Suppressor macrophage treated with lipopolysaccharide for 4 hours (primary cell): ENCODE measurements around the gene IVD.
A peak's percentile ranks its signal among the peaks of the same experiment; 100 is the strongest.

Experiments
- DNase-seq: peaks from one replicate; pipeline ENCODE4 v3.0.0-alpha.2; 2020

The IVD gene

DNA sequence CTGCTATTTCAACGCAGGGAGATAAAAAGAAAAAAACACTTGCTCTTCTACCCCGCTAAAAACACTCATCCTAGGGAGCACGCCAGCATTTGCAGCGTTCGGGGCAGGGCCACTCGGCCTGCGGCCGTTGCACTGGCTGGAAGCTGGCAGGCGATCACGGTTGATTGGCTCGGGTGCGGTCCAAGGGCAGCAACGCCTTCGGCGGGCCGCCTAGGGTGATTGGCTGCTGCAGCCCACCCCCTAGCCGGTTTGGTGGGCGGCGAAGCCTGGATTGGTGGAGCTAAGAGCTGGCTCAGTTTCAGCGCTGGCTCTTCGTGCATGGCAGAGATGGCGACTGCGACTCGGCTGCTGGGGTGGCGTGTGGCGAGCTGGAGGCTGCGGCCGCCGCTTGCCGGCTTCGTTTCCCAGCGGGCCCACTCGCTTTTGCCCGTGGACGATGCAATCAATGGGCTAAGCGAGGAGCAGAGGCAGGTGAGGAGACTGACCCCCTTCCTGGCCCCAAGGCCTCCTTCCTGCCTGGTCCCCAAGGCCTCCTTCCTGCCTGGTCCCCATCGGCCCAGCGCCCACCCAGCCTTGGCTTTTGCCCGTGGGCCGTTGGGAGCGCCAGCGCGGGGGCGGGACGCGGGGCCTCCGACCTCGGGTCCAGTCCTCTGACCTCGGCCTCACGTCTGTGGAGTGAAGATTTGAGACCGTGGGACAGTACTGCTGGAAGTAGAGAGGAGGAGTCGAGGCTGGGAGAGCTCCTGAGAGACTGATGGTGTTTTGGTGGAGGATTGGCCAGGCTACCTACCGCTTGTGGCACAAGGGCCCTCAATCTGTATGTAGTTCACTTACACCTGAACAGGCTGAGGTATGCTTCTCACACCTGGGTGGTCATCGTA is at the start of gene IVD:
IVD (plus strand) TSS at position 295 of the 881 bp plus-strand sequence; CDS start at position 328, 33 bp downstream.
- peak; percentile 96 for DNase-seq

GRCh38 chr15:40355976-40356585 is 49.5 kb upstream of the IVD start:
- no peak for DNase-seq

GRCh38 chr15:40357246-40357645 is 48.3 kb upstream of the IVD start:
- DNase-seq = no peak

GRCh38 chr15:40357723-40358470 is 47.7 kb upstream of the IVD start, which contains the start of gene DISP2:
Gene DISP2 (plus strand): TSS chr15:40358219. CDS start chr15:40358322, 103 bp downstream.
- DNase-seq = peak; percentile 95

GRCh38 chr15:40358471-40359353 is 46.9 kb upstream of the IVD start:
- DNase-seq = no peak

- no peak for DNase-seq
Observed at GRCh38 chr15:40360015-40360414, 45.6 kb upstream of the IVD start.

GRCh38 chr15:40361640-40362039 is 44.0 kb upstream of the IVD start:
- DNase-seq = no peak

DNA sequence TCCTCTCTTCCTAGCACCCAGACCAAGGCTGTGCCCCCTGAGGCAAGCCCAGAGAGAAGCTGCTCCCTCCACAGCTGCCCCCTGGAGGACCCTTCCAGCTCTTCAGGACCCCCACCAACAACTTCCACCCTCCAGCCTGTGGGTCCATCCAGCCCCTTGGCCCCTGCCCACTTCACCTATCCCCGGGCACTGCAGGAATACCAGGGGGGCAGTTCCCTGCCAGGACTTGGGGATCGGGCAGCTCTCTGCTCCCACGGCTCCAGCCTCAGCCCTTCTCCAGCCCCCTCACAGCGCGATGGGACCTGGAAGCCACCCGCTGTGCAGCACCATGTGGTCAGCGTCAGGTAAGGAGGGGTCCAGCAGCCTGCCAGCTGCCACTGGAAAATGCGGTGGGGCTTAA is 42.0 kb upstream of the IVD start:
- DNase-seq = no peak

DNA sequence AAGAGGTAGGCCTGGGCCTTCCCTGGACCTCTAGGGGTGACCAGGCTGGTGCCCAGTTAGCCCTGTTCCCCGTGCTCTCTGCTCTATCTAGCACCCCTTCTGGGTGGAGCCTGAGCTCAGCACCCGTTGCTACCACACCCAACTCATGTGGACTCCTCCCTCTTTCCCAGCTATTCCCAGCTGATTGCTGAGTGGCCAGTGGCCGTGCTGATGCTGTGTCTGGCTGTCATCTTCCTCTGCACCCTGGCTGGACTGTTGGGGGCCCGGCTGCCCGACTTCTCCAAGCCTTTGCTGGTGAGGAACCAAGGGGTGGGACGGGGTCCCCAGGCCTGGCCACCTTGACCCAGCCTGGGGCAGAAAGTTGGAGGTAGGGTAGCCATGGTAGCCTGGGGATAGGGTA is 41.3 kb upstream of the IVD start:
- no peak for DNase-seq

DNA sequence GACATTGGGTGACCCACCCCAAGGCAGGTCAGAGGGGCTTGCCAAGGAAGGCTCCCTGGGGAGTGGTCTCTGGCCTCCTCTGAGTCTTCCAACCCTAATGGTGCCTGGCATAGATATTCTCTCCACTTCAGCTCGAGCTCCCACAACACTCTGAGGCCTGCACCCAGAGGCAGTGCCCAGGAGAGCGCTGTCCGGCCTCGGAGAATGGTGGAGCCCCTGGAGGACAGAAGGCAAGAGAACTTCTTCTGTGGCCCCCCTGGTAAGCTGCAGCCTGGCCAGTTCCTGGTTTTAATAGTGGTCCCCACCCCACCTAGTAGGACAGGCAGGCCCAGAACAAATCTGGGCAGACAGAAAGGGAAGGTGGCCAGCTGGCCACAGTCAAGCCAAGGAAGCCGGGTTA is 40.6 kb upstream of the IVD start:
- DNase-seq = no peak

DNA sequence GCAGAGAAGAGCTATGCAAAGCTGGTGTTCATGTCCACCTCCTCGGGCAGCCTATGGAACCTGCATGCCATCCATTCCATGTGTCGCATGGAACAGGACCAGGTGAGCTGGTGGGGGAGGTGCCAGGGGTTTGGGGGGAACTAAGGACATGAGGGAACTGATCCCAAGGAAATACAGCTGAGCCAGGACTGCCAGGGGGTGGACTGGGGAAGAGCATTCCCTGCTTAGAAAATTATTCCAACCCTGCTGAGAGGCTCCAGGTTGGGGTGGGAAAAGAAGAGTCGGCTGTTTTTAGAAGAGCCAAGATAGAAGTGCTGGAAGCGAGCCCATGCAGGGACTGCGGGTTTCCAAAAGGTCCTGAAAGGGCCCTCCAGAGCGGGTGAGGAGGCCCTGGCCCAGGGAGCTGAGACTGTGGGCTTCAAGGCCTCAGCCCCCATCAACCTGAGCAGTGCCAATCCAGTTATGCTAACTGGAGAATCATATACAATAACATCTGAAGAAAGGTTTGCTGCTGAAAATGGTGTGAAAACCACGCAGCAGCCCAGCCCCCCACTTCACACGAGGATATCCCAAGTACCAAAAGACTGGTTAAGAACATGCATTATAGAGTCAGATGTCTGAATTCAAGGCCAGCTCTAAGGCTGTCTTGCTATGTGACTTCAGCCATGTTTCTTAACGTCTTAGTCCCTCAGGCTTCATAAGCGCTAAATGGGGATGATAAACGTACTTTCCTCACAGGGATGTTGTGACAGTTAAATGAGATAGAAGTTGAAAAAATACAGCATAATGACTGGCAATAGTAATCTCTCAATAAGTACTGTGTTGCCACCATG is 39.8 kb upstream of the IVD start:
- DNase-seq = no peak

GRCh38 chr15:40366457-40367370 is 38.9 kb upstream of the IVD start:
- no peak for DNase-seq

DNA sequence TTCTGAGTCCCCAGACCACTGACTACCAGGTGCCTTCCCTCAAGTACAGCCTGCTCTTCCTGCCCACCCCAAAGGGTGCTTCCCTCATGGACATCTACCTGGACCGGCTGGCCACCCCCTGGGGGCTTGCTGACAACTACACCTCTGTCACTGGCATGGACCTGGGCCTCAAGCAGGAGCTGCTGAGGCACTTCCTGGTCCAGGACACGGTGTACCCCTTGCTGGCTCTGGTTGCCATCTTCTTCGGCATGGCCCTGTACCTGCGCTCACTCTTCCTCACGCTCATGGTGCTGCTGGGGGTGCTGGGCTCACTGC is 38.3 kb upstream of the IVD start:
- DNase-seq = no peak

DNA sequence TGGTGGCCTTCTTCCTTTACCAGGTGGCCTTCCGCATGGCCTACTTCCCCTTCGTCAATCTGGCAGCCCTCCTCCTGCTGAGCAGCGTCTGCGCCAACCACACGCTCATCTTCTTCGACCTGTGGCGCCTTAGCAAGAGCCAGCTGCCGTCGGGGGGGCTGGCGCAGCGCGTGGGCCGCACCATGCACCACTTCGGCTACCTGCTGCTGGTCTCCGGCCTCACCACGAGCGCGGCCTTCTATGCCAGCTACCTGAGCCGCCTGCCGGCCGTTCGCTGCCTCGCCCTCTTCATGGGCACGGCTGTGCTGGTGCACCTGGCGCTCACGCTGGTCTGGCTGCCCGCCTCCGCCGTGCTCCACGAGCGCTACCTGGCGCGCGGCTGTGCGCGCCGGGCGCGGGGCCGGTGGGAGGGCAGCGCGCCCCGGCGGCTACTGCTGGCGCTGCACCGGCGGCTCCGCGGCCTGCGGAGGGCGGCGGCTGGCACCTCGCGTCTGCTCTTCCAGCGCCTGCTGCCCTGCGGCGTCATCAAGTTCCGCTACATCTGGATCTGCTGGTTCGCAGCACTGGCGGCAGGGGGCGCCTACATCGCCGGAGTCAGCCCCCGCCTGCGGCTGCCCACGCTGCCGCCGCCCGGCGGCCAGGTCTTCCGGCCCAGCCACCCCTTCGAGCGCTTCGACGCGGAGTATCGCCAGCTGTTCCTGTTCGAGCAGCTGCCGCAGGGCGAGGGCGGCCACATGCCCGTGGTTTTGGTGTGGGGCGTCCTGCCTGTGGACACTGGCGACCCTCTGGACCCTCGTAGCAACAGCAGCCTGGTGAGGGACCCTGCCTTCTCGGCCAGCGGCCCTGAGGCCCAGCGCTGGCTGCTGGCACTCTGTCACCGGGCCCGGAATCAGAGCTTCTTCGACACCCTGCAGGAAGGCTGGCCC is 37.6 kb upstream of the IVD start:
- DNase-seq = peak; percentile 92

GRCh38 chr15:40368719-40369473 is 36.7 kb upstream of the IVD start:
- DNase-seq = no peak

GRCh38 chr15:40369474-40369869 is 36.1 kb upstream of the IVD start:
- no peak for DNase-seq

DNA sequence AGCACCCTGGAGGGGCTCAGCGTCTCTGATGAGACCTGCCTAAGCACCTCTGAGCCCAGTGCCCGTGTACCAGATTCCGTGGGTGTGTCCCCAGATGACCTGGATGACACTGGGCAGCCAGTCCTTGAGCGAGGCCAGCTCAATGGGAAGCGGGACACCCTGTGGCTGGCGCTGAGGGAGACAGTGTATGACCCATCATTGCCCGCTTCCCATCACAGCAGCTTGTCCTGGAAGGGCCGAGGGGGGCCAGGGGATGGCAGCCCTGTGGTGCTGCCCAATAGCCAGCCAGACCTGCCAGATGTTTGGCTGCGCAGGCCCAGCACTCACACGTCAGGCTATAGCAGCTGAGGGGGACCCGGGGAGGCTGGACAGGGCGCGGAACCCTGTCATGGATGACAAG is 35.6 kb upstream of the IVD start:
- no peak for DNase-seq

GRCh38 chr15:40372981-40373380 is 32.6 kb upstream of the IVD start:
- DNase-seq = peak; percentile 47

DNA sequence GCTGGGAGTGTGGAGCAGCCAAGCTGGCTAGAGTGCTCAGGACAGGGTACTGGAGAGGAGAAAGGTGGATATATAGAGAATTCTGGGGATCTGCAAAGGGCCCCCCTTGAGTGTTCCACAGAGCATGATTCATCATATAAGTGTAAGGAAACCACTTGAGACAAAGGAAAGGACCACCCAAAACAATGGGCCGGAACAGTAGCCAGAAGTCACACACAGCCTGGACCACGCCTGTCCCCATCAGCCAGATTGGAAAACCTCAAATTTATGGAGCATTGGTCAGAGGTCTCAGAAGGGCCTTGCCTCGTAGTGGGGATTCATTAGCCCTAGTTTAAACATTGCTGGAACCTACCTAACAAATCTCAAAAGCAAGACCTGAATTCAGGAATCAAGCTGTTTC is 28.0 kb upstream of the IVD start:
- DNase-seq = no peak
